ENCODE data around the gene DHRSX.

DNA sequence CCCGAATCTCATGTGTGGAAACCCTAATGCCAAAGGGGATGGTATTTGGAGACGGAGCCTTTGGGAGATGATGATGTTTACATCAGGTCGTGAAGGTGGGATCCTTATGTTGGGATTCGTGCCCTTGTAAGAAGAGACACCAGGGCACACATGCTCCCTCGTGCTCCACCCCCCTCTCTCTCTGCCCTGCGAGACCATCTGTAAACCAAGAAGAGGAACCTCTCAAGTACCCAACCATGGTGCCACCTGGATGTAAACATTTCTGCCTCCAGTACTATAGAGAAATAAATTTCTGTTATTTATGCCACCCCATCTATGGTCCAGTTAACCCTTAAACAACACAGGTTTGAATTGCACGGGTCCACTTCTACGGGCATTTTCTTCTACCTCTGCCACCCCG lies 179.4 kb downstream of the DHRSX start:
- TF ChIP-seq CTCF (conservative IDR thresholded peaks at IDR 0.05 in 1 of 2, IDR thresholded peaks at IDR 0.05 in 1 of 2; ENCODE audit: low read depth in 1 of 2, low read length in 2 of 2), result no peak
- TF ChIP-seq EZH2 (IDR thresholded peaks at IDR 0.05; ENCODE audit: low read length, missing control alignments), result no peak
